ENCODE data around the gene GRIP2.

DNA sequence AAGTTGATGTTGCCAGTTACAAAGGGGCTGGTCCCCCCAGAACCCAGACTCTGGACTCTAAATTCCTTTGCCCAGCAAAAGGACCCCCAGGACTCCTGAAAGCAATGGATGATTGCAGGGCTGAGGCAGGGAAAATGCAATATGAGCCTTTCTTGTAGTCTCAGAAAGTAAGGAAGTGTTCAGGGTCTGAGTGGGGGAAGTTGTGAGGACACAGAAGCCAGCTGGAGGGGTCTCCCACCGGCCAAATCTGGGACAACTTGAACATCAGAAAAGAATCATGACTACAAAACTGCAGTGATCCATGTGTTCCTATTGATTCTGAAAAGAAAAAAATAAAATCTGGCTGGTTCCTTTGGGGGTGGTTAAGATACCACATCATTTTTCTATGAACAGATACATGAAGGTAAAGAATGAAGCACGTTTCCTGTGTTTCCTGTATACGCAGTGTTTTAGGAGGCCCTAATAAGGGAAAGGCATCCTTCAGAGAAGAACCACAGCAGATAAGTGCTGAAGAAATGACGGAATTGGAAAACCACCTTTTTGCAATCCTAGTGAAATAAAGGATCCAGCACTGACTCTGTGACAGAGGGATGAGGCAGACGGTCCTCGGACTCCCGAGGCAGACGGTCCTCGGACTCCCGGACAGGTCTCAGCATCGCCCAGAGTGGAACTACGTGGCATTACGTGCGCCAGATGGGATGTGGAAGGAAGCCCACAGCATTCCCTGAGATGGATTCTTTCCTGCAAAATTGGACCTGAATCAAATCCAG lies 22.2 kb upstream of the GRIP2 start:
- TF ChIP-seq RAD21 (conservative IDR thresholded peaks at IDR 0.05), result no peak
- TF ChIP-seq, protein P1, sequence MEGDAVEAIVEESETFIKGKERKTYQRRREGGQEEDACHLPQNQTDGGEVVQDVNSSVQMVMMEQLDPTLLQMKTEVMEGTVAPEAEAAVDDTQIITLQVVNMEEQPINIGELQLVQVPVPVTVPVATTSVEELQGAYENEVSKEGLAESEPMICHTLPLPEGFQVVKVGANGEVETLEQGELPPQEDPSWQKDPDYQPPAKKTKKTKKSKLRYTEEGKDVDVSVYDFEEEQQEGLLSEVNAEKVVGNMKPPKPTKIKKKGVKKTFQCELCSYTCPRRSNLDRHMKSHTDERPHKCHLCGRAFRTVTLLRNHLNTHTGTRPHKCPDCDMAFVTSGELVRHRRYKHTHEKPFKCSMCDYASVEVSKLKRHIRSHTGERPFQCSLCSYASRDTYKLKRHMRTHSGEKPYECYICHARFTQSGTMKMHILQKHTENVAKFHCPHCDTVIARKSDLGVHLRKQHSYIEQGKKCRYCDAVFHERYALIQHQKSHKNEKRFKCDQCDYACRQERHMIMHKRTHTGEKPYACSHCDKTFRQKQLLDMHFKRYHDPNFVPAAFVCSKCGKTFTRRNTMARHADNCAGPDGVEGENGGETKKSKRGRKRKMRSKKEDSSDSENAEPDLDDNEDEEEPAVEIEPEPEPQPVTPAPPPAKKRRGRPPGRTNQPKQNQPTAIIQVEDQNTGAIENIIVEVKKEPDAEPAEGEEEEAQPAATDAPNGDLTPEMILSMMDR (IDR thresholded peaks at IDR 0.05; ENCODE audit: poor library complexity, severe bottlenecking), result no peak
- TF ChIP-seq EZH2 (IDR thresholded peaks at IDR 0.05; ENCODE audit: borderline replicate concordance, insufficient read depth, low read length, poor library complexity, severe bottlenecking), result no peak
- TF ChIP-seq POLR2AphosphoS5 (IDR thresholded peaks at IDR 0.05), result no peak
- TF ChIP-seq REST (IDR thresholded peaks at IDR 0.05; ENCODE audit: borderline replicate concordance), result no peak
- no peak for TF ChIP-seq MXI1 (conservative IDR thresholded peaks at IDR 0.05; ENCODE audit: poor library complexity, severe bottlenecking)
- TF ChIP-seq TAF1 (IDR thresholded peaks at IDR 0.05; ENCODE audit: low read depth), result no peak
- no peak for TF ChIP-seq EP300 (conservative IDR thresholded peaks at IDR 0.05; ENCODE audit: poor library complexity, severe bottlenecking)
- TF ChIP-seq SMC3 (conservative IDR thresholded peaks at IDR 0.05; ENCODE audit: poor library complexity), result no peak
